GOT3 (cell line): ENCODE measurements around the gene CUL3.
"Not testable (repeated sequence)": the region's sequence is repeated elsewhere in the genome, so short reads cannot be mapped to it uniquely, and the experiment has no call there.

Experiments used
- DNase-seq: peaks from one replicate; lab custom pipeline; 2025; ENCODE audit warnings: mixed read lengths; lab: John Stamatoyannopoulos, UW

CUL3 gene

DNA sequence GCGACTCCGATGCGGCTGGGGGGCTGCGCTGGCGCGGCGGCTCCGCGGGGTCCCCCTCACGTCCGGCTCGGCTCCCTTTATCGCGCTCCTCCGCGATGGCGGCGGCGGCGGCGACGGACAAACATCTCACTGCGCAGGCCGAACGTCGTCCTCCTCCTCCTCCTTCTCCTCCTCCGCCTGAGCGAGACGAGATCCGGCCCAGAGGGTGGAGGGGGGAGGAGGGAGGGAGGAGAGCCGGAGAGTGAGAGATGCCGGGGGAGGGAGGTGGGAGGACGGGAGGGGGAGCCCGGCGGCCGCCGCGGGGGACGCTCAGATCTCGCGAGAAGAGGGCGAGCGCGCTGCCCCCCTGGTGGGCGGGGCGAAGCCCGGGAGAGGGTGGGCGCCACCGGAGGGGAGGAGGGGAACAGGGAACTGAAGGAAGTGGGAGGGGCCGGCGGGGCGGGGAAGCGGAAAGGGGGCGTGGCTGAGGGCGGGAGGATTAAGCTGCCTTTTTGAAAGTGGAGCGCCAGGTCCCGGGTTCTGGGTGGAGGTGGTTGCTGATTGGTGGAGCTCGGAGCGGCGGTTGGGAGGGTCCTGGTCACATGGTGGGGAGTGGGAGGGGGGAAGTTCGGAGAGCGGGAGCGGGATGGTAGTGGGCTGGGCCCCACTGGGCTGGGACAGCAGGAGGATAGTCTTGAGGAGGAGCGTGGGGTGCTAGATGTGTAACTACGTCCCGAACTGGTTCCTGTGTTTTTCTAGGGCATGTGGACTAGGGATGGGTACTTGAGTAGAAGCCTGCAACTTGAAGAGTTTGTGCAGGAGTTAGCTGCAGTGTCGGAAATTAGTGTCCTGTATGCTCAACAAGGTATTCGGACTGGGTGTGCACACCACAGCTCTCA lies at the start of gene CUL3:
Gene CUL3 (minus strand): TSS at position 153 of the 878 bp plus-strand sequence. CDS start 354 bp downstream, outside the sequence.
- peak; percentile 92 for DNase-seq

DNA sequence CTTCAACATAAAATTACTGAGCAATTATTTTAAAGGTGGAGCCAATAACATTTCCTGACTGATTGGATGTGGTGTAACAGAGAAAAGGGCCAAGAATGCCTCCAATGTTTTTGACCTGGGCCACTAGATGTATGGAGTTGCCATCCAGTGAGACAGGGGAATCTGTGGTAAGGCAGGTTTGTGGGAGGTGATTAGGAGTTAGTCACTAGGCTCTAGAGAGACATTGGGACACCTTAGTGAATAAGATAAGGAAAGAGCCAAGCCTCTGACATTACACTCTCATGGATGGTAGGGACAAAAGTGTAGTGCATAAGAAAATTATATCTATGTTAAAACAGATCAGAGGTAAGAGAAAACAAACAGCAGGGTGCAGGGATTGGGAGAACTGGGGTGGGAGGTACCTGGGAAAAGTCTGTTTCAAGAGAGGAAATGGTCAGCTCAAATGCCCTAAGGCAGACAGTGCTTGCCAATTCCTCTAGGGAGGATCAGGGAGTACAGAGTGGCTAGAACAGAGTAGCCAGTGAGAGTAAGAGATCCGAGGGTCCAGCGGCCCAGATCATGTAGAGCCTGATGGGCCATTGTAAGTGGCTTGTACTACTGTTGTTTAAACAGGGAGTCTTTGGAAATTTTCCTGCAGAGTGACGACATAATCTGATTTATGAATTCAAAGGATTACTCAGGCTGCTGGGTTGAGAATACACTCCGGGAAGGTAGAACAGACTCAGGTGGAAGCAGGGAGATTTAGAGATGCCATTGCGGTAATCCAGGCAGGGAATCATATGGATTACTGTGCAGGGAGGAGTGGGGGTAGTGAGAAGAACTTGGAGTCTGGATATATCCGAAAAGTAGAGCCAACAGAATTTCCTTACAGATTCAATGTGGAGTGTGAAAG lies 45.7 kb upstream of the CUL3 start:
- DNase-seq: no peak

DNA sequence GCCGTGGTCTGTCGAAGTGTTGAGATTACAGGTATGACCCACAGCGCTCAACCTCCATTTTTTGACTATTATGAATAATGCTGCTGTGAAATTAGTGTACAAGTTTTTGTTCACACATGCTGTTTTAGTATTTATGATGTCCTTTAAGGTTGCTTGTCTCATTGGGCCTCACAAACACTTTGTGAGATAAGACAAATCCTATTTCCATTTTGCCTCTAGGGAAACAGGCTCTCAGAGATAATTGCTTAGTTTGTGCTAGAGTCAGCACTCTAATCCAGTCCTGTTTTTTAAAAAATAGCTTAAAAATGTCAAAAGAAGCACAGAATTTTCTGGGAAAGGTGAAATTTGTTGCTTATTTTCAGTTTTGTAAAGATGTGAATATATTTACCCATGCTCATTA lies 43.3 kb upstream of the CUL3 start:
- DNase-seq: no peak

DNA sequence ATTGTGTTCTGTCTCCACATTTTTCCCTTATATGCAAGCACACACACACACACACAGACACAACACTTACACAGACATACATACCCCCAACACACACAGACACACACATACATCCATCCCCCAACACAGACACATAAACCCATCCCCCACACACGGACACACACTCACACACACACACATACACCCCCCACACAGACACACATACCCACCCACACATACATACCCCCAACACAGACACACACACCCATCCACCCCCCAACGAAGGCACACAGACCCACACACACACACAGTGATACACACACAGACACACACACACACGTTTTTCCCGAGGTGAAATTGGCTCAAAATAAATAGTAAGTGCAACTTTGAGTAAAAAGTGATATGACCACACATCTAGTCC lies 41.6 kb upstream of the CUL3 start:
- no peak for DNase-seq

DNA sequence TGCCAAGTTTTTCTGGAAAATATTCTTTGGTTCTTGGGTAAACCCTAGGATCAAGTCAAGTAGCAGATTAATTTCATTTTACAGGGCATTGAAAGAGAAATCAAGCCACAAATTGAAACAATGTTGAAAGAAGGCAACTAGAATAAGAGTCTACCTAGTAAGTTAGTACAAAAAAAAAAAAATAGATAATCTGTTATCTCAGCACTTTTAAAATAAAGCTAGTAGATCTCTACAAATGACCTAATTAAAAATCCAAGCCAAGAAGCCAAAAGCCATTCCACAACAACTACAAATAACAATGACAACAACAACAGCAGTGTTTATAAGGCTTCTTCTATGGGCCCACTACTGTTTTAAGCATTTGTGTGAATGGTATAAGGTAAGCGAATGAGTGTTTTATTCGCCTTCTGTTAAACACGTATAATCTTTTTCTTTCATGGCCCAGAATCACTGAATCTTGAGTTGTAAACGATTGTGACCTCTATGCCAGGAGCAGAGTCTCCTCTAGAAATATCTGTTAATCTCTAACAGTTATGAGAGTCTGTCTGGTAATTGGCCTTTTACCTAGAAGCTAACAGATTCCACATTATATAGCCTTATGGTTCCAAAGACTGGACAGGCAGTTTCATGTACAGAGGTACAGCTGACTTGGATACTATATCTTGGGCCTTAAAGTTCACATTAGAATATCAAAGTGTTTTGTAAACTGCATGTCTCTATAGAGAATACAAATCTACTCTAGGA lies 28.6 kb upstream of the CUL3 start:
- DNase-seq: no peak

DNA sequence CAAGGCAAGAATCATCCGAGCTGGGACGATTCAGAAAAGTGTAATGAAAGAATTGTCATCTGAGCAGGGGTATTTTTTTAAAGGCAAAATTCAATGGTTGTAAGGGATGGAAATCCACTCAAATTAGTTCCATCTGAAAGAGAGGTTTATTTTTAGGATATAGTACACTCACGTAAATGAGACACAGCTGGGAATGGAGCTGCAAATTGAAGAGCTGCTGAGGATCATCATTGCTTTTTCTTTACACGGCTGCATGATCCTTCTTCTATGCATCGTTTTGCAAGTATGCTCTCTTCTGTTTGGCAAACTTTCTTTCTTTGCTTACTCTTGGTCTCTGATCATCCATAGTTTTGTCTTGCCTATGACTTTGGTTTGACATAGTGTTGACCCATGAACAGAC lies 27.4 kb upstream of the CUL3 start:
- no peak for DNase-seq

DNA sequence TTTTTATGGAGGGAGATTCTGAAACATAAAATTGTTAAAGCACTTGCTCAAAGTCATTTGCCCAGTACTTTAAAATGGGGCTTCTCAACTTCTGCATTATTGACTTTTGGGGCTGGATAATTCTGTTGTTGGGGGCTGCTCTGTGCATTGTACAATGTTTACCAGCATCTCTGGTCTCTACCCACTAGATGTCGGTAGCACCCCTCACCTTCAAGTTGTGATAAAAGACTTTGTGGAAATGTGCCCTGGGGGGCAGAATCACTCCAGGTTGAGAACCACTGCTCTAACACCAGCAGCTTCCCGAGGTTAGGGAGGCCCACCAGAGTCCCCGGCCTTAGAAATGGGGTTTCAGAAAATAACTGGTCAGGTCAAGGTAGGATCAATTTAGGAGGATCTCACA lies 26.8 kb upstream of the CUL3 start:
- no peak for DNase-seq

DNA sequence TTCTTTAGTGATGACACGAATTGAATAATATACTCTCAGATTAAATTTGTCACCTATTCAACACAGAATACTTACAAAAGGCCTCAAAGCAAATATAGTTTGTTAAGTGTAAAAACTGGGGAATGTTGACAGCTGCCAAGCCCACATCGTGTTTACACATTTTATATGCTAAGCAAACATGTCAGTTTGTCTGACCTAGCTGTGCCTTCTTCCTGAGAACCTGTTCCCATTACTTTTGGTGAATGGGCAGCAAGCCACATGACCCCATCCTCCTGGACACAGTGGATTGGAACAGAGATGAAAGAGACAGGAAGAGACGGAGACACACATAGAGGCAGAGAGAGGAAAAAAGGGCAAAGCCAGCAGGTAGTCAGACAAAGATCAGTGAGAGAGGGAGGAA lies 22.9 kb upstream of the CUL3 start:
- DNase-seq: no peak

DNA sequence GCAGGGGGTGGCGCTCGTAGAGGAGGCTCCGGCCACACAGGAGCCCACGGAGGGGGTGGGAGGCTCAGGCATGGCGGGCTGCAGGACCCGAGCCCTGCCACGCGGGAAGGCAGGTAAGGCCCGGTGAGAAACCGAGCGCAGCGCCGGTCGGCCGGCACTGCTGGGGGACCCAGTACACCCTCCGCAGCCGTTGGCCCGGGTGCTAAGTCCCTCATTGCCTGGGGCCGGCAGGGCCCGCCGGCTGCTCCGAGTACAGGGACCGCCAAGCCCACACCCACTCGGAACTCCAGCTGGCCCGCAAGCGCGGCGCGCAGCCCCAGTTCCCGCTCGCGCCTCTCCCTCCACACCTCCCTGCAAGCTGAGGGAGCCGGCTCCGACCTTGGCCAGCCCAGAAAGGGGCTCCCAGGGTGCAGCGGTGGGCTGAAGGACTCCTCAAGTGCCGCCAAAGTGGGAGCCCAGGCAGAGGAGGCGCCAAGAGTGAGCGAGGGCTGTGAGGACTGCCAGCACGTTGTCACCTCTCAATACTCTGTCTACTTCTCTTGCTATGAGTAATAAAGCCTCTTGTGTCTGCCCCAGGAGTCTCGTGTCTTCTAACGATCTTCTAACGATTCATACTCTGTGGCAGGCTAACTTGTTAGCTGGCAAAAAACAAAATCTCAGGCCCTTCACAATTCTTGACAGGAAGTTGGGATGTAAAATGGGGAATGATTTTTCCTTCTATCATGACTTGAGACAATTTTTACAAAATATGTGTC lies 18.8 kb upstream of the CUL3 start:
- not testable (repeated sequence) for DNase-seq

DNA sequence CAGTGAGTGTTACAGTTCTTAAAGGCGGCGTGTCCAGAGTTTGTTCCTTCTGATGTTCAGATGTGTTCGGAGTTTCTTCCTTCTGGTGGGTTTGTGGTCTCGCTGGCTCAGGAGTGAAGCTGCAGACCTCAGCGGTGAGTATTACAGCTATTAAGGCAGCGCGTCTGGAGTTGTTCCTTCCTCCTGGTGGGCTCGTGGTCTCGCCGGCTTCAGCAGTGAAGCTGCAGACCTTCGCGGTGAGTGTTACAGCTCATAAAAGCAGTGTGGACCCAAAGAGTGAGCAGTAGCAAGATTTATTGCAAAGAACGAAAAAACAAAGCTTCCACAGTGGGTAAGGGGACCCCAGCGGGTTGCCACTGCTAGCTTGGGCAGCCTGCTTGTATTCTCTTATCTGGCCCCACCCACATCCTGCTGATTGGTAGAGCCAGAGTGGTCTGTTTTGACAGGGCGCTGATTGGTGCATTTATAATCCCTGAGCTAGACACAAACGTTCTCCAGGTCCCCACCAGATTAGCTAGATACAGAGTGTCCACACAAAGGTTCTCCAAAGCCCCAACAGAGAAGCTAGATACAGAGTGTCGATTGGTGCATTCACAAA lies 17.7 kb upstream of the CUL3 start:
- not testable (repeated sequence) for DNase-seq

DNA sequence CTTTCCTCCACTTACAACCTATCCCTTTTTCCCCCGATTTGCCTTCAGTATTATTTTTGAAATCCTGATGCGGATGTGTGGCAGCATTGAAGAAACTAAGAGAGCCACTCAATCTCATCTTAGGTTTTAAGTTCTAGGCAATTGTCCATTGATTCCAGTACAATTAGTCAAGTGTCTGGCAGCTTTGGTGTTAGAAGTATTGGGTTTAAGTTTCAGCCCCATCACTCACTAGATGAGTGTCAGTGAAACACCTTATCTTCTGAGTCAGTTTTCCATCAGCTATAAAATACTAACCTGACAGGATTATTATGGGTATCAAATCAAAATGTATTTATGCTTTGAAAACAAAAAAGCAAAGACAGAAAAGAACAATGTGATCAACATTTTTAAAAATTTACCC lies 16.8 kb upstream of the CUL3 start:
- no peak for DNase-seq

DNA sequence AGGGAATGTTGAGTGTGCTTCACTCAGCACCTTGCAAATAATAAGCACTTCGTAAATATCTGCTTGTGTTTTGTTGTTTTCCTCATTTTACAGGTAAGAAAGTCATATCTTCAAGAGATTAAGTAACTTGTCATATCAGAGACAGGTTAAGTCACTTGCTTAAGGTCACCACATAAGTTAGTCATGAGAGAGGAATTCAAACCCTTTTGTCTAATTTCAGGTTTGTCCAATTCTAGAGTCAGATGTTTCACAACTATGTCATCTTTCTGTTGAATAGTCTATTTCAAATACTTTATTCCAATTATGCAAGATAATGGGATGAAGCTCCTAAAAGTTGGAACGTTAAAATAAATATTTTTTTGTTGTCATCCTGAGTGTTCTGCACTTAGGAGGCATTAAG lies 13.5 kb upstream of the CUL3 start:
- no peak for DNase-seq

DNA sequence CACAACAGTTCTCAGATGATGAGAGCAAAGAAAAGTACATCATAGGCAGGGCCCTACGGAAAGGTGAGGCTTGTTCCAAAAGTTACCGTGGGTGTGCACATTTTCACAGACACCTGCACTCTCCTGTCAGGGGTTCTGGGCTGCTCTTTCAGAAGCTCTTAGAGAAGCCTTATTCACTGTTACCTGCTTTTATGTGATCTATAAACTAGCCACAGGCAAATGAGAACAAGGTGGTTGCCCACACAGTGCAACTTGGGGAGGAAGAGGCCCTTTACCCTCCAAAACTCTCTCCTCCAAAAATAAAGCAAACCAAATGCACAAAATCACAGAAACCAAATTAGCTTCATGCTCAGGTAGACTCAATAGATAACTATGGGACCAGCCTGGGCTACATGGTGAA lies 11.1 kb upstream of the CUL3 start:
- DNase-seq: no peak

DNA sequence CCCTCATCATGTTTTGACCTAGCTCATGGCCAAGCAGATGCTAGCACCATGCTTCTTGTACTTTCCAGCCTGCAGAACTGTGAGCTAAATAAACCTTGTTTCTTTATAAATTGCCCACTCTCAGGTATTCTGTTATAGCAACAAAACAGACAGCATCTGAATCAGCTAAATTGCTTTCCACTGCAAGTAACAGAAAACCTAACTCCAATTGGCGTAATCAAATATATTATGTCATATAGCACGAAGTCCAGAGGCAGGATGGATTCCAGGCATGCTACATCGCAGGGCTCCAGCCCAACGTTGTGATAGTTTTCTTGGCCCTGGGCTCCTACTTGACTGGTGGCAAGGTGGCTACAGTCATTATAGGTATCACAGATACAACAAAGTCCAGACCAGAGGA lies 10.4 kb upstream of the CUL3 start:
- no peak for DNase-seq

DNA sequence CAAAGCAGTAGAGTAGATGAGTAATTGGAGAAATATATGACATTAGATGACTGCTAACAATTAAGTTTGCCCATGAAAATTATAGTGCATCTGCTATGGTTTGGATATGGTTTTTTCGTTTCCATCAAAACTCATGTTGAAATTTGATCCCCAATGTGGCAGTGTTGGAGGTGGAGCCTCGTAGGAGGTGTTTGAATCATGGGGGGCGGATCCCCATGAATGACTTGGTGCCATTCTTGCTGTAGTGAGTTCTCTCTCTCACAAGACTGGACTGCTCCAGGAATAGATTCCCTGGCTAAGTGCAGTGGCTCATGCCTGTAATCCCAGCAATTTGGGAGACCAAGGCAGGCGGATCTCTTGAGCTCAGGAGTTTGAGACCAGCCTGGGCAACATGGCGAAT lies 9.7 kb upstream of the CUL3 start:
- DNase-seq: no peak

DNA sequence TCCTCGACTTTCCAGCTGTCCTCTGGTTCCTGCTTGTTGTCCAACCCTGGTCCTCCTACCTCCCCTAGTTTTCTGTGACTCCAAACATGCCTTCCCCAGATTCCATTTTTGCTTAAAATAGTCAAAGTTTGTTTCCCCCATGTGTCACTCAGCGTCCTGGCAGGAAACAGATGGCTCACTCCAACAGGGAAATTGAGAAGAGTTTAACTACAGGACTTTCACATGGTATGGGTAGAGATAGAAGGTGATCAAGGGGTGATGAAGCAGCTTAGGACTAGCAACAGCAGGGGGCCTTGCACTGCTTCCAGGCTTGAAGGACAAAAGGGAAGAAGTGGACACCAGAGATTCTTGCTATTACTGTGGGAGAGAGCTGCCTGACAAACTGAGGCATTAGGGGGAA lies 6.1 kb upstream of the CUL3 start:
- DNase-seq: no peak

DNA sequence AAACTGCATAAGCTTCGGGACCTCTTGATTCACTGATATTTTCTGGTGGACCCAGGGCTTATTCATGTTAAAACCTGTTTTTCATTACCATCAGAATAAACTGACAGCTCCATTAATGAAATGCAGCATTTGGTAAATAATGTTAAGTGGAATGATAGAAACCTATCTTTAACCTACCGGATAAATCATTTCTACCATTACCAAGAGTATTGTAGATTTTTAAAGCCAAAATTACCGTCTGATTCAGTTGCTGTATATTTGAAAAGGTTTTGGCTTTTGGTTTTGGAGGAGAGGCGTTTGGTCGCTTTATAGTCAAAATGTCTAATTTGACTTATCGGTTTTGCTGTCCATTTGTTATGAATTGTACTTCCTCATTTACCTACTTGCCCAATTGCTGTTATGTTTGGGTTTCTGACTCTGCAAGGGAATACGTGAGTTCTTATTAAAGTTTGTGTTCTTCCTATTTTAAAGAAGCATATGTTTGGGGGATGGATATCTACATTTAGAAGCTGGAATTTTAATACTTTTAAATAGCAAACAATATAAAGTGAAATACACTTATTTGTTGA lies 1.0 kb upstream of the CUL3 start:
- DNase-seq: no peak

DNA sequence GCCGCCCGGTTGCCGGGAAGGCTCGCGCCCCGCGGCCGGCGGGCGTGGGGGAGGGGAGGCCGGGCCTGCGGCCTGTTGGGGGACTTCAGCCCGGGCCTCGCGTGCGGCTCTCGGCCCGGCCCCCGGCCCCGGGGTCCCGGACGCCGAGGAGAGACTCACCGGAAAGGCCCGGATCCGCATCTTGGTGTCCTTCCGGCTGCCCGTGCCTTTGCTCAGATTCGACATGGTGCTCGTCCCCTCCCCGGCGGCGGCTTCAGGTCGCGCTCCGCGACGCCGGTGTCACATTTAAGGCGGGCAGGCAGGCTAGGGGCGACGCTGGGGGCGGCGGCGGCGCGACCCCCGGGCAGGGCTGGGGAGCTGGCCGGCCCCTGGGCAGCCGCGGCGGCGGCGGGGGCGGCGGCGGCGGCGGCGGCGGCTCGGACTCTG lies 365 bp downstream of the CUL3 start:
- no peak for DNase-seq

DNA sequence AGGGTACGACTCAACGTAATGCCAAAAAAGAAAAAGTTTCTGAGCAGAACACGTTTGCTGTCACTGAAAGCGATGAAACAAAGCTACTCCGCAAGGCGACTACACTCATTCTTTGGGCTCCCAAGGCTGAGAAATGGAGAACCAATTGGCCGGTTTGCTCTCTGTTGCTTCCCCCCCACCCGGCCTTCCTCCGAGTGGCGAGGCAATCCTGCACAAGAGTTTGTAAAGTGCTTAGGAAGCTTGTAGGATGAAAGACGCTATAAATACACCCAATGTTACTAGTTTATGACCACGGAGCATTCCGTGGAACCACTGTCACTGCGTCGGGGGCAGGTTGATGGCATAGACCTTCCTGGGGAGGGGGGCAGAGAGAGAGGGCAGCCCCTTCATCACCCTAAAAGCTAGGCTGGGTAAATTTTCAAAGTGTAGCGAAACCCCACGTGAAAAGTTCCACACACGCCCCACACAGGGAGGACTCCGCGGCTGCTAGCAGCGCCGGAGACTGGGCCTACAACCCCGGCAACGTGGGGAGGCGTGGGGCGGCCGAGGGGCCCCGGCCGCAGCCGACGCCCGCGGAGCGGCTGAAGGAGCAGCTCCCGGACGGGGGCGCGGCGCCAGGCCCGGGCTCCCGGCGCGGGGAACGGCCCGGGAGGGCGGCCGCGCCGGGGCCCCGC lies 915 bp downstream of the CUL3 start:
- DNase-seq: no peak

DNA sequence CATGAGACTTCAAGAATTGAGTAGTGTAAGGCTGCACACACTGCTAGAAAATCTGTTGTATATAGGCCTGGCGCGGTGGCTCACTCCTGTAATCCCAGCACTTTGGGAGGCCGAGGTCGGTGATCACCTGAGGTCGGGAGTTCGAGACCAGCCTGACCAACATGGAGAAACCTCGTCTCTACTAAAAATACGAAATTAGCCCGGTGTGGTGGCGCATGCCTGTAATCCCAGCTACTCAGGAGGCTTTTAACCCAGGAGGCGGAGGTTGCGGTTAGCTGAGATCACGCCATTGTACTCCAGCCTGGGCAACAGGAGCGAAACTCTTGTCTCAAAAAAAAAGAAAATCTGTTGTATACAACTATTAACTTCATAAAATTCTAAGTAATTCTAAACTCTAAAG lies 2.1 kb downstream of the CUL3 start:
- DNase-seq: not testable (repeated sequence)
